T-helper 17 cell (primary cell): ENCODE measurements around the gene PARD3. TPM values are rescaled to one million over a fixed set of nuclear protein-coding genes. Genes with fewer than 3 reads are reported as not detected.

Experiments
- ATAC-seq: fragments of 150-1000 bp; cut with Tn5 transposase; 2 replicates; pipeline ENCODE4 v1.10.0; 2021; ENCODE audit warnings: mild to moderate bottlenecking, moderate library complexity
- DNase-seq, 3 donors: peaks; one replicate each; pipeline versions ENCODE4 v3.0.0 to v3.0.0-alpha.2; 2020 to 2021
- H3K9me3 ChIP-seq: one replicate; pipeline ENCODE4 v1.7.0; 2013; ENCODE audit warnings: low read length, mild to moderate bottlenecking; ENCODE audit not compliant: control insufficient read depth, poor library complexity, severe bottlenecking
- H3K27ac Mint-ChIP-seq: one replicate; pipeline ENCODE4 v1.8.0; 2022; ENCODE audit warnings: mild to moderate bottlenecking, moderate library complexity, mixed read lengths
- H3K27me3 Mint-ChIP-seq: one replicate; pipeline ENCODE4 v1.8.0; 2022; ENCODE audit warnings: mixed read lengths
- H3K36me3 Mint-ChIP-seq: one replicate; pipeline ENCODE4 v1.8.0; 2022; ENCODE audit warnings: low read depth, mixed read lengths
- H3K4me1 Mint-ChIP-seq: one replicate; pipeline ENCODE4 v1.8.0; 2022; ENCODE audit warnings: mild to moderate bottlenecking, mixed read lengths
- H3K4me3 Mint-ChIP-seq: one replicate; pipeline ENCODE4 v1.8.0; 2022; ENCODE audit warnings: mild to moderate bottlenecking, moderate library complexity, mixed read lengths
- total RNA-seq, 4 donors: library from RNA in 2 of 4; stranded (reverse) in 2 of 4; gene quantifications; one replicate each; pipeline ENCODE4 v1.2.3 and lab custom pipeline; 2022 to 2026

Gene PARD3
- total RNA-seq, 2 donors from 2014 or later = 0.32 to 8.2 TPM

GRCh38 chr10:34622945-34623344, 192.2 kb downstream of the PARD3 start:
- no peak overlapping the region for H3K4me3 Mint-ChIP-seq
- no peak for DNase-seq
- H3K36me3 Mint-ChIP-seq = no peaks in the 10 kb centered on the region
- H3K4me1 Mint-ChIP-seq = no peaks in the 10 kb centered on the region
- no peaks in the 10 kb centered on the region for H3K9me3 ChIP-seq
- peaks cover 17% of the 10 kb centered on the region for H3K27me3 Mint-ChIP-seq
- H3K27ac Mint-ChIP-seq = no peak overlapping the region
- no peak for ATAC-seq

- H3K4me3 Mint-ChIP-seq = no peak overlapping the region
- no peaks in the 10 kb centered on the region for H3K9me3 ChIP-seq
- H3K36me3 Mint-ChIP-seq = no peaks in the 10 kb centered on the region
- peaks cover 26% of the 10 kb centered on the region for H3K27me3 Mint-ChIP-seq
- ATAC-seq (no peak), DNase-seq (no peak)
- no peak overlapping the region for H3K27ac Mint-ChIP-seq
- no peaks in the 10 kb centered on the region for H3K4me1 Mint-ChIP-seq
These were observed 196.5 kb downstream of the PARD3 start for GRCh38 chr10:34618611-34619010.

- Mint-ChIP-seq H3K4me1 (no peaks in the 10 kb centered on the region), H3K4me3 (no peak overlapping the region), H3K36me3 (no peaks in the 10 kb centered on the region), H3K27me3 (peaks cover 33% of the 10 kb centered on the region), H3K27ac (no peak overlapping the region)
- no peaks in the 10 kb centered on the region for H3K9me3 ChIP-seq
- ATAC-seq (no peak), DNase-seq (no peak)
These were observed 199.3 kb downstream of the PARD3 start for GRCh38 chr10:34615770-34616169.

- ATAC-seq = no peak
- H3K4me1 Mint-ChIP-seq = no peaks in the 10 kb centered on the region
These were observed 201.6 kb downstream of the PARD3 start for GRCh38 chr10:34613491-34613890.

GRCh38 chr10:34612938-34613337, 202.2 kb downstream of the PARD3 start:
- no peak for DNase-seq
- peaks cover 2% of the 10 kb centered on the region for H3K4me1 Mint-ChIP-seq
- H3K36me3 Mint-ChIP-seq = peaks cover 2% of the 10 kb centered on the region
- no peak for ATAC-seq
- H3K27me3 Mint-ChIP-seq = peaks cover 27% of the 10 kb centered on the region
- H3K27ac Mint-ChIP-seq = no peak overlapping the region
- no peak overlapping the region for H3K4me3 Mint-ChIP-seq
- H3K9me3 ChIP-seq = no peaks in the 10 kb centered on the region

More at GRCh38 chr10:34613491-34613890, 201.6 kb downstream of the PARD3 start:
- Mint-ChIP-seq H3K4me3 (no peak overlapping the region), H3K27me3 (peaks cover 22% of the 10 kb centered on the region), H3K36me3 (no peaks in the 10 kb centered on the region), H3K27ac (no peak overlapping the region)
- H3K9me3 ChIP-seq = no peaks in the 10 kb centered on the region
- DNase-seq = no peak

GRCh38 chr10:34612446-34612845, 202.7 kb downstream of the PARD3 start:
- ATAC-seq (no peak), DNase-seq (no peak)
- Mint-ChIP-seq H3K27me3 (peaks cover 30% of the 10 kb centered on the region), H3K36me3 (peaks cover 2% of the 10 kb centered on the region), H3K4me1 (peaks cover 2% of the 10 kb centered on the region), H3K4me3 (no peak overlapping the region), H3K27ac (no peak overlapping the region)
- H3K9me3 ChIP-seq = no peaks in the 10 kb centered on the region

- Mint-ChIP-seq H3K36me3 (peaks cover 2% of the 10 kb centered on the region), H3K4me3 (no peak overlapping the region), H3K4me1 (peaks cover 2% of the 10 kb centered on the region), H3K27me3 (peaks cover 21% of the 10 kb centered on the region), H3K27ac (no peak overlapping the region)
- no peaks in the 10 kb centered on the region for H3K9me3 ChIP-seq
- ATAC-seq = no peak
- no peak for DNase-seq
These were observed 205.7 kb downstream of the PARD3 start for GRCh38 chr10:34609287-34609940.

GRCh38 chr10:34607894-34608293, 207.2 kb downstream of the PARD3 start:
- Mint-ChIP-seq H3K4me3 (no peak overlapping the region), H3K4me1 (peaks cover 2% of the 10 kb centered on the region), H3K27me3 (peaks cover 21% of the 10 kb centered on the region), H3K27ac (no peak overlapping the region), H3K36me3 (peaks cover 2% of the 10 kb centered on the region)
- H3K9me3 ChIP-seq = no peaks in the 10 kb centered on the region
- DNase-seq (no peak), ATAC-seq (no peak)

- Mint-ChIP-seq H3K27ac (no peak overlapping the region), H3K4me1 (peaks cover 2% of the 10 kb centered on the region), H3K36me3 (peaks cover 2% of the 10 kb centered on the region), H3K27me3 (peaks cover 21% of the 10 kb centered on the region), H3K4me3 (no peak overlapping the region)
- H3K9me3 ChIP-seq = no peaks in the 10 kb centered on the region
- ATAC-seq = no peak
- DNase-seq = no peak
These were observed 208.2 kb downstream of the PARD3 start for GRCh38 chr10:34606890-34607289.

GRCh38 chr10:34602478-34602877, 212.6 kb downstream of the PARD3 start:
- DNase-seq (no peak), ATAC-seq (no peak)
- no peaks in the 10 kb centered on the region for H3K9me3 ChIP-seq
- Mint-ChIP-seq H3K36me3 (no peaks in the 10 kb centered on the region), H3K27me3 (peaks cover 6% of the 10 kb centered on the region), H3K27ac (no peak overlapping the region), H3K4me3 (no peak overlapping the region), H3K4me1 (no peaks in the 10 kb centered on the region)

- no peak overlapping the region for H3K4me3 Mint-ChIP-seq
- H3K27me3 Mint-ChIP-seq = no peaks in the 10 kb centered on the region
- H3K4me1 Mint-ChIP-seq = no peaks in the 10 kb centered on the region
- DNase-seq = no peak
- no peak overlapping the region for H3K27ac Mint-ChIP-seq
- ATAC-seq = no peak
- no peaks in the 10 kb centered on the region for H3K36me3 Mint-ChIP-seq
- no peaks in the 10 kb centered on the region for H3K9me3 ChIP-seq
These were observed 213.4 kb downstream of the PARD3 start for GRCh38 chr10:34601691-34602090.

- DNase-seq (no peak), ATAC-seq (no peak)
- H3K9me3 ChIP-seq = no peaks in the 10 kb centered on the region
- Mint-ChIP-seq H3K4me3 (no peak overlapping the region), H3K27me3 (peaks cover 6% of the 10 kb centered on the region), H3K4me1 (no peaks in the 10 kb centered on the region), H3K27ac (no peak overlapping the region), H3K36me3 (no peaks in the 10 kb centered on the region)
These were observed 215.9 kb downstream of the PARD3 start for GRCh38 chr10:34599026-34599795.

- ATAC-seq (no peak), DNase-seq (no peak)
- H3K4me1 Mint-ChIP-seq = peaks cover 3% of the 10 kb centered on the region
- H3K27ac Mint-ChIP-seq = no peak overlapping the region
- H3K4me3 Mint-ChIP-seq = no peak overlapping the region
- no peaks in the 10 kb centered on the region for H3K36me3 Mint-ChIP-seq
- no peaks in the 10 kb centered on the region for H3K9me3 ChIP-seq
- peaks cover 24% of the 10 kb centered on the region for H3K27me3 Mint-ChIP-seq
These were observed 218.7 kb downstream of the PARD3 start for GRCh38 chr10:34596351-34596750.

- peaks cover 3% of the 10 kb centered on the region for H3K4me1 Mint-ChIP-seq
- H3K9me3 ChIP-seq = no peaks in the 10 kb centered on the region
- no peak overlapping the region for H3K4me3 Mint-ChIP-seq
- H3K27ac Mint-ChIP-seq = no peak overlapping the region
- no peak for DNase-seq
- ATAC-seq = no peak
- H3K27me3 Mint-ChIP-seq = peaks cover 27% of the 10 kb centered on the region
- H3K36me3 Mint-ChIP-seq = no peaks in the 10 kb centered on the region
These were observed 221.2 kb downstream of the PARD3 start for GRCh38 chr10:34593930-34594329.
